ENCODE data around the gene SNX30. TPM values are rescaled to one million over a fixed set of nuclear protein-coding genes. Genes with fewer than 3 reads are reported as not detected.

Gene SNX30
- total RNA-seq, 1 experiment from 2014 or later = 6.4 TPM

GRCh38 chr9:112822618-112823017, 72.1 kb downstream of the SNX30 start:
- H3K4me3 ChIP-seq (ENCODE audit: low read length) = no peak overlapping the region
- H3F3A ChIP-seq (ENCODE audit: low read length, unreplicated experiment) = no peaks in the 10 kb centered on the region
- ChIA-PET CTCF (no interaction called here), POLR2A (ENCODE audit: unreplicated experiment) (no interaction called here)
- TF ChIP-seq EZH2phosphoT487 (IDR thresholded peaks at IDR 0.05; ENCODE audit: borderline replicate concordance, low read length) = no peak
- no peak for TF ChIP-seq EZH2 (IDR thresholded peaks at IDR 0.05; ENCODE audit: low read length, unreplicated experiment)
- TF ChIP-seq, protein P1, sequence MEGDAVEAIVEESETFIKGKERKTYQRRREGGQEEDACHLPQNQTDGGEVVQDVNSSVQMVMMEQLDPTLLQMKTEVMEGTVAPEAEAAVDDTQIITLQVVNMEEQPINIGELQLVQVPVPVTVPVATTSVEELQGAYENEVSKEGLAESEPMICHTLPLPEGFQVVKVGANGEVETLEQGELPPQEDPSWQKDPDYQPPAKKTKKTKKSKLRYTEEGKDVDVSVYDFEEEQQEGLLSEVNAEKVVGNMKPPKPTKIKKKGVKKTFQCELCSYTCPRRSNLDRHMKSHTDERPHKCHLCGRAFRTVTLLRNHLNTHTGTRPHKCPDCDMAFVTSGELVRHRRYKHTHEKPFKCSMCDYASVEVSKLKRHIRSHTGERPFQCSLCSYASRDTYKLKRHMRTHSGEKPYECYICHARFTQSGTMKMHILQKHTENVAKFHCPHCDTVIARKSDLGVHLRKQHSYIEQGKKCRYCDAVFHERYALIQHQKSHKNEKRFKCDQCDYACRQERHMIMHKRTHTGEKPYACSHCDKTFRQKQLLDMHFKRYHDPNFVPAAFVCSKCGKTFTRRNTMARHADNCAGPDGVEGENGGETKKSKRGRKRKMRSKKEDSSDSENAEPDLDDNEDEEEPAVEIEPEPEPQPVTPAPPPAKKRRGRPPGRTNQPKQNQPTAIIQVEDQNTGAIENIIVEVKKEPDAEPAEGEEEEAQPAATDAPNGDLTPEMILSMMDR (conservative IDR thresholded peaks at IDR 0.05; ENCODE audit: low read depth, low read length) = no peak
- no peaks in the 10 kb centered on the region for H3K9me2 ChIP-seq (replicated peaks; ENCODE audit: low read length)
- no peaks in the 10 kb centered on the region for H3K9me3 ChIP-seq (ENCODE audit: low read length)
- BruUV-seq (replicated peaks) = no TSS peak
- H3K79me2 ChIP-seq (ENCODE audit: low read length) = no peaks in the 10 kb centered on the region
- no peaks in the 10 kb centered on the region for H3K4me1 ChIP-seq (ENCODE audit: insufficient read depth, low read length)
- DNase-seq (no peak), ATAC-seq (no peak)
- H3K9ac ChIP-seq (ENCODE audit: low read length) = no peak overlapping the region
- no peak overlapping the region for H3K4me2 ChIP-seq (ENCODE audit: low read length)
- no peak overlapping the region for H2AFZ ChIP-seq (ENCODE audit: low read length)
- no peaks in the 10 kb centered on the region for H3K27me3 ChIP-seq (ENCODE audit: low read length)
- no peaks in the 10 kb centered on the region for H3K36me3 ChIP-seq (ENCODE audit: low read depth, low read length)
- H3K27ac ChIP-seq (ENCODE audit: low read length) = no peak overlapping the region
- no peaks in the 10 kb centered on the region for H4K20me1 ChIP-seq (ENCODE audit: low read length)
- intact Hi-C loops (cut with micrococcal nuclease) = loop anchor here (5.0 kb wide), 1 partner anchor 105 kb away; the partner anchor contains the start of gene INIP

GRCh38 chr9:112823257-112823656, 72.7 kb downstream of the SNX30 start:
- ATAC-seq (no peak), DNase-seq (no peak)
- Histone ChIP-seq H3K4me2 (ENCODE audit: low read length) (no peak overlapping the region), H3K79me2 (ENCODE audit: low read length) (no peaks in the 10 kb centered on the region), H4K20me1 (ENCODE audit: low read length) (no peaks in the 10 kb centered on the region), H3K27me3 (ENCODE audit: low read length) (no peaks in the 10 kb centered on the region), H3K4me3 (ENCODE audit: low read length) (no peak overlapping the region), H3K27ac (ENCODE audit: low read length) (no peak overlapping the region), H3F3A (ENCODE audit: low read length, unreplicated experiment) (no peaks in the 10 kb centered on the region), H3K9me2 (replicated peaks; ENCODE audit: low read length) (no peaks in the 10 kb centered on the region), H3K9me3 (ENCODE audit: low read length) (no peaks in the 10 kb centered on the region), H3K4me1 (ENCODE audit: insufficient read depth, low read length) (no peaks in the 10 kb centered on the region), H2AFZ (ENCODE audit: low read length) (no peak overlapping the region), H3K9ac (ENCODE audit: low read length) (no peak overlapping the region), H3K36me3 (ENCODE audit: low read depth, low read length) (no peaks in the 10 kb centered on the region)
- TF ChIP-seq EZH2 (IDR thresholded peaks at IDR 0.05; ENCODE audit: low read length, unreplicated experiment) (no peak), EZH2phosphoT487 (IDR thresholded peaks at IDR 0.05; ENCODE audit: borderline replicate concordance, low read length) (no peak)
- TF ChIP-seq, protein P1 (conservative IDR thresholded peaks at IDR 0.05; ENCODE audit: low read depth, low read length) = no peak
- POLR2A ChIA-PET (ENCODE audit: unreplicated experiment) = no interaction called here
- BruUV-seq (replicated peaks) = no TSS peak
- CTCF ChIA-PET = no interaction called here
- intact Hi-C loops (cut with micrococcal nuclease) = loop anchor here (5.0 kb wide), 1 partner anchor 106 kb away; the partner anchor contains the start of gene INIP

GRCh38 chr9:112831281-112831851, 80.8 kb downstream of the SNX30 start:
- Histone ChIP-seq H3K9ac (ENCODE audit: low read length) (no peak overlapping the region), H3K27me3 (ENCODE audit: low read length) (no peaks in the 10 kb centered on the region), H3K4me3 (ENCODE audit: low read length) (no peak overlapping the region), H4K20me1 (ENCODE audit: low read length) (no peaks in the 10 kb centered on the region), H3K4me2 (ENCODE audit: low read length) (peak overlapping the region; percentile 41), H2AFZ (ENCODE audit: low read length) (no peak overlapping the region), H3K4me1 (ENCODE audit: insufficient read depth, low read length) (peaks cover 13% of the 10 kb centered on the region), H3K79me2 (ENCODE audit: low read length) (no peaks in the 10 kb centered on the region), H3F3A (ENCODE audit: low read length, unreplicated experiment) (no peaks in the 10 kb centered on the region), H3K9me2 (replicated peaks; ENCODE audit: low read length) (no peaks in the 10 kb centered on the region), H3K36me3 (ENCODE audit: low read depth, low read length) (no peaks in the 10 kb centered on the region), H3K27ac (ENCODE audit: low read length) (no peak overlapping the region), H3K9me3 (ENCODE audit: low read length) (no peaks in the 10 kb centered on the region)
- ATAC-seq (peak; percentile 88), DNase-seq (peak; percentile 52)
- ChIA-PET CTCF (interaction anchor here (0.8 kb wide), 1 partner anchor 38 kb away, joined by 8 read pairs; no protein-coding TSS in a partner anchor), POLR2A (ENCODE audit: unreplicated experiment) (no interaction called here)
- BruUV-seq (replicated peaks) = no TSS peak
- TF ChIP-seq EZH2 (IDR thresholded peaks at IDR 0.05; ENCODE audit: low read length, unreplicated experiment) (no peak), EZH2phosphoT487 (IDR thresholded peaks at IDR 0.05; ENCODE audit: borderline replicate concordance, low read length) (no peak)
- TF ChIP-seq, protein P1 (conservative IDR thresholded peaks at IDR 0.05; ENCODE audit: low read depth, low read length) = no peak
- intact Hi-C loops (cut with micrococcal nuclease) = no loop called here
